OCI-LY7 (cell line): ENCODE results near the gene CDK19. TPM values are rescaled to one million over a fixed set of nuclear protein-coding genes. Genes with fewer than 3 reads are reported as not detected.
"Not testable (repeated sequence)": the region's sequence is repeated elsewhere in the genome, so short reads cannot be mapped to it uniquely, and the experiment has no call there.

ENCODE experiments used
- BruUV-seq: library from RNA; stranded (reverse); fragments of 400-500 nt; replicated peaks from 2 replicates; lab custom pipeline; 2021; lab: Mats Ljungman, UMichigan
- CTCF ChIA-PET: fragments of 300-600 bp; sonication (Branson Sonifier 250); formaldehyde crosslinking; loops from one replicate; lab custom pipeline; 2022; ENCODE audit warnings: antibody characterized with exemption; ENCODE audit not compliant: unreplicated experiment; lab: Charles Lee
- POLR2A ChIA-PET: fragments of 300-600 bp; sonication (Branson Sonifier 250); formaldehyde crosslinking; loops from one replicate; lab custom pipeline; 2022; ENCODE audit warnings: antibody characterized with exemption; lab: Charles Lee
- DNase-seq: peaks from one replicate; pipeline ENCODE4 v3.0.0-alpha.2; 2015; ENCODE audit warnings: low spot score
- H2AFZ ChIP-seq: fragments of 200-600 bp; sonication (generic), shearing (Covaris generic); 2 replicates; pipeline ENCODE4 v1.6.1; 2014; ENCODE audit warnings: mild to moderate bottlenecking, antibody characterized with exemption, low read length, moderate library complexity
- H3K27ac ChIP-seq: fragments of 200-600 bp; sonication (generic); 2 replicates; pipeline ENCODE4 v1.5.1; 2014; ENCODE audit warnings: mixed run types, low read depth, mild to moderate bottlenecking, moderate library complexity, low read length, inconsistent platforms; ENCODE audit not compliant: poor library complexity, severe bottlenecking
- H3K36me3 ChIP-seq: fragments of 200-600 bp; sonication (generic); 2 replicates; pipeline ENCODE4 v1.6.1; 2014; ENCODE audit warnings: mild to moderate bottlenecking, antibody characterized with exemption, low read length, moderate library complexity, mixed read lengths; ENCODE audit not compliant: insufficient read depth
- H3K4me1 ChIP-seq: fragments of 200-600 bp; sonication (generic); 2 replicates; pipeline ENCODE4 v1.5.1; 2014; ENCODE audit warnings: mild to moderate bottlenecking, low read length; ENCODE audit not compliant: insufficient read depth, poor library complexity, severe bottlenecking
- H3K4me2 ChIP-seq: fragments of 200-600 bp; sonication (generic); 2 replicates; pipeline ENCODE4 v1.6.1; 2014; ENCODE audit warnings: mild to moderate bottlenecking, low read length
- H3K4me3 ChIP-seq: fragments of 200-600 bp; sonication (generic); 2 replicates; pipeline ENCODE4 v1.5.1; 2014; ENCODE audit warnings: mild to moderate bottlenecking, low read depth, low read length; ENCODE audit not compliant: poor library complexity, severe bottlenecking
- H3K79me2 ChIP-seq: fragments of 200-600 bp; sonication (generic); 2 replicates; pipeline ENCODE4 v1.6.1; 2016; ENCODE audit warnings: low read depth, mild to moderate bottlenecking, low read length, moderate library complexity, mixed read lengths; ENCODE audit not compliant: insufficient read depth
- H3K9me2 ChIP-seq: fragments of 200-600 bp; sonication (generic); 2 replicates; pipeline ENCODE4 v1.6.1; 2016; ENCODE audit warnings: mild to moderate bottlenecking, low read length, mixed read lengths; ENCODE audit not compliant: insufficient read depth
- H3K9me3 ChIP-seq: fragments of 200-600 bp; sonication (generic); 2 replicates; pipeline ENCODE4 v1.6.1; 2014; ENCODE audit warnings: mild to moderate bottlenecking, mixed run types, low read length, mixed read lengths
- H4K20me1 ChIP-seq: fragments of 200-600 bp; sonication (generic); 2 replicates; pipeline ENCODE4 v1.6.1; 2014; ENCODE audit warnings: mild to moderate bottlenecking, antibody characterized with exemption, low read length, moderate library complexity, mixed read lengths; ENCODE audit not compliant: insufficient read depth
- EZH2phosphoT487 ChIP-seq: fragments of 200-600 bp; sonication (generic); IDR thresholded peaks from 2 replicates; pipeline ENCODE4 v1.6.1; 2018; ENCODE audit warnings: low read depth, borderline replicate concordance, mild to moderate bottlenecking, mixed run types, antibody characterized with exemption, low read length, moderate library complexity, mixed read lengths
- intact Hi-C: fragments of 100-400 bp; cut with micrococcal nuclease; formaldehyde crosslinking; loops from one replicate; pipeline ENCODE4 v1.10.0; 2022; ENCODE audit not compliant: unreplicated experiment
- total RNA-seq, 2 experiments: library from RNA; depleted of rRNA in 1 of 2; stranded (reverse); fragments of >200 nt in 1 of 2; shearing (Covaris generic) in 1 of 2; gene quantifications; 2 replicates each; pipeline ENCODE4 v1.2.3, GENCODE V29; 2014 to 2022
- TF ChIP-seq, protein P1 (sequence below): fragments of 200-600 bp; sonication (generic); conservative IDR thresholded peaks from 2 replicates; pipeline ENCODE4 v1.5.1; 2014; ENCODE audit warnings: mild to moderate bottlenecking, antibody characterized with exemption, low read length, moderate library complexity, mixed read lengths

The CDK19 gene
- total RNA-seq, 2 experiments from 2014 or later: 15.4 to 35.6 TPM

DNA sequence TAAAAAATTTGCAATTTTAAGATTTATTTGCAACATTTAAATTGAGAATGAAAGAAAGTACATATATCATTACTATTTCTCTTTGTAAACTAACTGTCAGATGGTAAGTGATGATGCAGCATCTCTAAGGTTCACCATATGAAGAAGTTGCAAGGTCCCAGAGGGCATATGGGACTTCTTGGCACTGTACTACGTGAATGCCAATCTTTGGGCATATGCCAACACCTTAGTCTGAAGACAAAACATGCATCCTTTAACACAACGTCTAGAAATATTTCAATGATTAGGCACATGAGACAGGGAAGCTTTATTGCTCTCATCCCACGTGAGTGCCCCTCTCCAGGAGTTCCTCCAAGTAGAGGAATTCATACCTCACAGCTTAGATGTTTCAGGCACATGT, 66.8 kb downstream of the CDK19 start:
- ChIA-PET POLR2A (interaction anchor here (0.8 kb wide), 2 partner anchors 60 to 67 kb away, joined by 3 to 4 read pairs; partner anchors contain the start of gene CDK19), CTCF (no interaction called here)
- H3K4me2 ChIP-seq: no peak overlapping the region
- no peak overlapping the region for H3K4me3 ChIP-seq
- H3K79me2 ChIP-seq: no peaks in the 10 kb centered on the region
- H4K20me1 ChIP-seq: no peaks in the 10 kb centered on the region
- no peak for DNase-seq
- no peak overlapping the region for H3K27ac ChIP-seq
- peaks cover 4% of the 10 kb centered on the region; the same call in 1 of the 2 replicates for H3K9me3 ChIP-seq
- intact Hi-C loops: no loop called here
- peaks cover 21% of the 10 kb centered on the region for H3K36me3 ChIP-seq
- no peak for TF ChIP-seq EZH2phosphoT487
- TF ChIP-seq, protein P1, sequence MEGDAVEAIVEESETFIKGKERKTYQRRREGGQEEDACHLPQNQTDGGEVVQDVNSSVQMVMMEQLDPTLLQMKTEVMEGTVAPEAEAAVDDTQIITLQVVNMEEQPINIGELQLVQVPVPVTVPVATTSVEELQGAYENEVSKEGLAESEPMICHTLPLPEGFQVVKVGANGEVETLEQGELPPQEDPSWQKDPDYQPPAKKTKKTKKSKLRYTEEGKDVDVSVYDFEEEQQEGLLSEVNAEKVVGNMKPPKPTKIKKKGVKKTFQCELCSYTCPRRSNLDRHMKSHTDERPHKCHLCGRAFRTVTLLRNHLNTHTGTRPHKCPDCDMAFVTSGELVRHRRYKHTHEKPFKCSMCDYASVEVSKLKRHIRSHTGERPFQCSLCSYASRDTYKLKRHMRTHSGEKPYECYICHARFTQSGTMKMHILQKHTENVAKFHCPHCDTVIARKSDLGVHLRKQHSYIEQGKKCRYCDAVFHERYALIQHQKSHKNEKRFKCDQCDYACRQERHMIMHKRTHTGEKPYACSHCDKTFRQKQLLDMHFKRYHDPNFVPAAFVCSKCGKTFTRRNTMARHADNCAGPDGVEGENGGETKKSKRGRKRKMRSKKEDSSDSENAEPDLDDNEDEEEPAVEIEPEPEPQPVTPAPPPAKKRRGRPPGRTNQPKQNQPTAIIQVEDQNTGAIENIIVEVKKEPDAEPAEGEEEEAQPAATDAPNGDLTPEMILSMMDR: no peak
- BruUV-seq: no TSS peak
- H2AFZ ChIP-seq: no peak overlapping the region
- no peaks in the 10 kb centered on the region for H3K9me2 ChIP-seq
- H3K4me1 ChIP-seq: no peaks in the 10 kb centered on the region

DNA sequence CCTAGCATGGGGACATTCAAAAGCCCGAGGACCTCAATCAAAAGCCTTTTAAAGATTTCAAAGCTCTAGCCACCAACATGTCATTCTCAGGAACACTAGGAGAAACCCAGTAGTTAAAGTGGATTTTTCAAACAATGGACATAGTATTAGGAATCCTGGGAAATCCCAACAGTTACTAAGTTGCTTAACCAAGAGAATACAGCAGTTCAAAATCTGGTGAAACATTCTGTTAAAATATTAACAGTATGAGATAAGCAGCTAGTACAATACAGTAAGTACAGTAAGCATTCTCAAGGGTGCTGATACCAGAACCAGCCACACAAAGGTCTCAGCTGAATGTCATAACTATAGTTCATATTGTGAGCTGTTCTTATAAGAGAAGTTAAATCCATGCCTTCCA, 68.6 kb downstream of the CDK19 start:
- CTCF ChIA-PET: no interaction called here
- POLR2A ChIA-PET: interaction anchor here (0.6 to 1.5 kb wide), 5 partner anchors 13 to 128 kb away, joined by 3 to 5 read pairs (median 3); partner anchors contain the start of gene AMD1

DNA sequence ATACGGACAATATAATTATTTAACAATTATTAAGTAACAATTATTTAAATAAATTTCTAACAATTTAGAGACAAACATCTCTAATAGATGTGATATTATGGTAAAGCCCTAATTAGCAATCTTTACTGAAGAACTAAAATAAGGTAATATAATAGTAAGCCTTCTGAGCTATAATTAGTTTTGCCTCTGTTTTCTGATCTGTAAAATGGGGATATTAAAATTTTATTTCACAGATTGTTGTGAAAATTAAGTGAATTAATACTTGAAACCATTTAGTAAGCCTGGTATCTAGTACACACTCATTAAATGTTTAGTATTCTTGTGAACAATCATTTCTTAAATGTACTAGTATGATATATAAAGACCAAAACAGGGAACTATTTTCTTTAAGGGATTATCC, 70.3 kb downstream of the CDK19 start:
- intact Hi-C loops: no loop called here
- ChIA-PET CTCF (no interaction called here), POLR2A (interaction anchor here (0.5 to 0.7 kb wide), 3 partner anchors 54 to 1802 kb away, joined by 3 read pairs; no protein-coding TSS in a partner anchor)
- Histone ChIP-seq H3K27ac (no peak overlapping the region), H3K4me2 (no peak overlapping the region), H3K4me1 (no peaks in the 10 kb centered on the region), H3K9me3 (peaks cover 29% of the 10 kb centered on the region), H4K20me1 (no peaks in the 10 kb centered on the region), H3K9me2 (no peaks in the 10 kb centered on the region), H3K79me2 (no peaks in the 10 kb centered on the region), H3K36me3 (peaks cover 53% of the 10 kb centered on the region), H3K4me3 (no peak overlapping the region), H2AFZ (no peak overlapping the region)
- DNase-seq: no peak
- BruUV-seq: no TSS peak
- TF ChIP-seq, protein P1: no peak
- no peak for TF ChIP-seq EZH2phosphoT487

More for the DNA sequence above, 68.6 kb downstream of the CDK19 start:
- TF ChIP-seq, protein P1: no peak
- no peak for TF ChIP-seq EZH2phosphoT487
- no peaks in the 10 kb centered on the region for H3K9me2 ChIP-seq
- no peak overlapping the region for H3K4me3 ChIP-seq
- H3K36me3 ChIP-seq: peaks cover 38% of the 10 kb centered on the region
- no peaks in the 10 kb centered on the region for H3K4me1 ChIP-seq
- H3K79me2 ChIP-seq: no peaks in the 10 kb centered on the region
- H3K4me2 ChIP-seq: no peak overlapping the region
- no peak overlapping the region for H3K27ac ChIP-seq
- BruUV-seq: no TSS peak
- peaks cover 17% of the 10 kb centered on the region for H3K9me3 ChIP-seq
- intact Hi-C loops: no loop called here
- no peaks in the 10 kb centered on the region for H4K20me1 ChIP-seq
- DNase-seq: no peak
- no peak overlapping the region for H2AFZ ChIP-seq

DNA sequence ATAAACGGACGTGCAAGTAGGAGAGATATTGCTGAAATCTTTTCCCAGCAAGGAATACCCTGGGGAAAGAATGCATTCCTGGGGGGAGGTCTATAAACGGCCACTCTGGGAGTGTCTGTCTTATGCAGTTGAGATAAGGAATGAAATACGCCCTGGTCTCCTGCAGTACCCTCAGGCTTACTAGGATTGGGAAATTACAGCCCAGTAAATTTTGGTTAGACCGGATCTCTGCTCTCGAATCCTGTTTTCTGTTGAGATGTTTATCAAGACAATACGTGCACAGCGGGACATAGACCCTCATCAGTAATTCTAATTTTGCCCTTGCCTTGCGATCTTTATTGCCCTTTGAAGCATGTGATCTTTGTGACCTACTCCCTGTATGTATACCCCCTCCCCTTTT, 72.7 kb downstream of the CDK19 start:
- Histone ChIP-seq H3K36me3 (peaks cover 53% of the 10 kb centered on the region), H3K9me3 (peaks cover 29% of the 10 kb centered on the region)
- H3K9me2 ChIP-seq, H4K20me1 ChIP-seq, H3K4me1 ChIP-seq, POLR2A ChIA-PET, CTCF ChIA-PET, H3K4me3 ChIP-seq, H3K27ac ChIP-seq, BruUV-seq, H3K79me2 ChIP-seq, H3K4me2 ChIP-seq, intact Hi-C loops, DNase-seq, H2AFZ ChIP-seq: not testable (repeated sequence)
